GM18526 (cell line): ENCODE measurements around the gene DHX35.
A peak's percentile ranks its signal among the peaks of the same experiment; 100 is the strongest.

Experiments
- POLR2A ChIP-seq: IDR thresholded peaks from 3 replicates; pipeline ENCODE4 v1.6.1; 2011; ENCODE audit not compliant: insufficient read length; ENCODE audit errors: extremely low read depth

Gene DHX35, protein sequence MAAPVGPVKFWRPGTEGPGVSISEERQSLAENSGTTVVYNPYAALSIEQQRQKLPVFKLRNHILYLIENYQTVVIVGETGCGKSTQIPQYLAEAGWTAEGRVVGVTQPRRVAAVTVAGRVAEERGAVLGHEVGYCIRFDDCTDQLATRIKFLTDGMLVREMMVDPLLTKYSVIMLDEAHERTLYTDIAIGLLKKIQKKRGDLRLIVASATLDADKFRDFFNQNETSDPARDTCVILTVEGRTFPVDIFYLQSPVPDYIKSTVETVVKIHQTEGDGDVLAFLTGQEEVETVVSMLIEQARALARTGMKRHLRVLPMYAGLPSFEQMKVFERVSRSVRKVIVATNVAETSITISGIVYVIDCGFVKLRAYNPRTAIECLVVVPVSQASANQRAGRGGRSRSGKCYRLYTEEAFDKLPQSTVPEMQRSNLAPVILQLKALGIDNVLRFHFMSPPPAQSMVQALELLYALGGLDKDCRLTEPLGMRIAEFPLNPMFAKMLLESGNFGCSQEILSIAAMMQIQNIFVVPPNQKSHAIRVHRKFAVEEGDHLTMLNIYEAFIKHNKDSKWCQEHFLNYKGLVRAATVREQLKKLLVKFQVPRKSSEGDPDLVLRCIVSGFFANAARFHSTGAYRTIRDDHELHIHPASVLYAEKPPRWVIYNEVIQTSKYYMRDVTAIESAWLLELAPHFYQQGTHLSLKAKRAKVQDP

GRCh38 chr20:38962044-38962927 is at the start of gene DHX35:
TSS of gene DHX35 (plus strand) at chr20:38962344. CDS start at chr20:38962368, 24 bp downstream.
- TF ChIP-seq POLR2A = peak; percentile 52

GRCh38 chr20:38915355-38915754 is 46.8 kb upstream of the DHX35 start:
- no peak for TF ChIP-seq POLR2A

- TF ChIP-seq POLR2A = no peak
Observed at GRCh38 chr20:38917657-38918056, 44.5 kb upstream of the DHX35 start.

DNA sequence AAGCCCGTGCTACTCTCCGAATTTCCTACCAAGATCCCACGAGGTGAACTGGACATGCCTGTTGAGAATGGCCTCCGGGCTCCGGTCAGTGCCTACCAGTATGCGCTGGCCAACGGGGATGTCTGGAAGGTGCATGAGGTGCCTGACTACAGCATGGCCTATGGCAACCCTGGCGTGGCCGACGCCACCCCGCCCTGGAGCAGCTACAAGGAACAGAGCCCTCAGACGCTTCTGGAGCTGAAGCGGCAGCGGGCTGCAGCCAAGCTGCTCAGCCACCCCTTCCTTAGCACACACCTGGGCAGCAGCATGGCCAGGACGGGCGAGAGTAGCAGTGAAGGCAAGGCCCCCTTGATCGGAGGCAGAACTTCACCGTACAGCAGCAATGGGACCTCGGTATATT is 44.0 kb upstream of the DHX35 start:
- TF ChIP-seq POLR2A = no peak

DNA sequence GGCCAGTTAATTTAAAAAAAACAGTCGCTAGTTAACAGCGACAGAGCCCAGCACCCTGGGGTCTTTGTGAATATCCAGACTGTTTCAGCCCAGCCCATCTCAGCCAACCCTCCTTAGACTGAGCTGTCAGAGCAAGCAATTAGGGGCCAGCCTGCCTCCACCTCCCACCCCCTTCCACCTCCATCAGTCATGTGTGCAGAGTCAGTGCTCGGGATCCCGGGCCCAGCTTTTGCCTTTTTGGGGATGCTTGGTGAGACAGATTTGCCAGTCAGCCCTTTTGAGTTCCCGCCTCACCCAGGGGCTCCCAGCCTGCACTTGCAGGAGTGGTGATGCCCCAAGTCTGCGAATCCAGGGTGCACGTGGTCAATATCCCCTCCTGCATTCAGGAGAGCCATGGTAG is 42.5 kb upstream of the DHX35 start:
- no peak for TF ChIP-seq POLR2A

- TF ChIP-seq POLR2A = no peak
Observed at GRCh38 chr20:38920411-38920810, 41.7 kb upstream of the DHX35 start.

DNA sequence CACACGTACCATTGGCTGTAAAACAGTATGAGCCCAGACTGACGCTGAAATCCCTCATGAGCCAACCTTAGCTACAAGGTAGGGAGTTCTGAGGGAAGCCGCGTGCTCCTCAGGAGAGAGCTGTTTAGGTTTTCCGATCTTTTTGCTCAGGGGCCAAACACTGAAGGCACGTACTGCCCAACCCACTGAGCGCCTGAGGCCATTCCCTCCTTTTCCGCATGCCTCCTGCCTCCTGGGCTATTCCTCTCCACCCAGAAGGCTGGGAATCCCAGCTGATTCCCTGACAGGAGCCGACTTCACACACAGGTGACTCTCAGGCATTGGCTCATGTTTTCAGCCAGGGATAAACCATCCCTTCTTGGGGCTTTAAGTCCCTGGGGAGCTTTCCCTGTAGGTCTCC is 41.3 kb upstream of the DHX35 start:
- no peak for TF ChIP-seq POLR2A

GRCh38 chr20:38924718-38925117 is 37.4 kb upstream of the DHX35 start:
- no peak for TF ChIP-seq POLR2A

- TF ChIP-seq POLR2A = peak; percentile 95
Observed at GRCh38 chr20:38926142-38926933, 35.8 kb upstream of the DHX35 start, which contains the start of gene FAM83D. TSS of gene FAM83D (plus strand) at chr20:38926417. CDS start at chr20:38926443, 26 bp downstream.

- no peak for TF ChIP-seq POLR2A
Observed at GRCh38 chr20:38926934-38927616, 35.1 kb upstream of the DHX35 start.

GRCh38 chr20:38927902-38928578 is 34.1 kb upstream of the DHX35 start:
- no peak for TF ChIP-seq POLR2A

DNA sequence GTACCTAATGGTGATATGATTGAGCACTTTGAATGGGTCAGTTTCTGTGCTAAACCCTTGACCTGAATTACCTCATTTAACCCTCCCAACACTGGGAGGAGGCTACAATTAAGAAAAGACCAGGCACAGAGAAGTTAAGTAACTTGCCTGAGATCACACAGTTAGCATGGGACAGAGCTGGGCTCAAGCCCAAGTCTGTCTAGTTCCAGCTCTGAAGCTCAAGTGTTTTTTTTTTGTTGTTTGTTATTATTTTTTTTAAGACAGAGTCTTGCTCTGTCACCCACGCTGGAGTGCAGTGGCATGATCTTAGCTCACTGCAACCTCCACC is 31.9 kb upstream of the DHX35 start:
- TF ChIP-seq POLR2A = no peak

GRCh38 chr20:38931984-38932383 is 30.2 kb upstream of the DHX35 start:
- TF ChIP-seq POLR2A = no peak
